Measurements from ENCODE around the gene MAP3K3. TPM values are rescaled to one million over a fixed set of nuclear protein-coding genes. Genes with fewer than 3 reads are reported as not detected.

Gene MAP3K3
- polyA plus RNA-seq, 1 donor from 2014 or later = 16.6 TPM

GRCh38 chr17:63693411-63694113, 71.3 kb downstream of the MAP3K3 start:
- H3K4me2 ChIP-seq (ENCODE audit: low read length) = no peak overlapping the region
- H3F3A ChIP-seq (ENCODE audit: insufficient read depth, low read length, poor library complexity, severe bottlenecking) = no peaks in the 10 kb centered on the region
- H3K9ac ChIP-seq (ENCODE audit: low read length) = no peak overlapping the region
- TF ChIP-seq SMC3 (conservative IDR thresholded peaks at IDR 0.05; ENCODE audit: poor library complexity) (no peak), CTCF (IDR thresholded peaks at IDR 0.05; ENCODE audit: poor library complexity, severe bottlenecking) (no peak), EZH2 (IDR thresholded peaks at IDR 0.05; ENCODE audit: borderline replicate concordance, insufficient read depth, low read length, poor library complexity, severe bottlenecking) (no peak), POLR2AphosphoS5 (IDR thresholded peaks at IDR 0.05) (no peak), EP300 (conservative IDR thresholded peaks at IDR 0.05; ENCODE audit: poor library complexity, severe bottlenecking) (no peak), MXI1 (conservative IDR thresholded peaks at IDR 0.05; ENCODE audit: poor library complexity, severe bottlenecking) (no peak), RAD21 (conservative IDR thresholded peaks at IDR 0.05) (no peak), REST (IDR thresholded peaks at IDR 0.05; ENCODE audit: borderline replicate concordance) (no peak), TAF1 (IDR thresholded peaks at IDR 0.05; ENCODE audit: low read depth) (no peak)
- no peak overlapping the region for H3K4me3 ChIP-seq (ENCODE audit: low read length)
- no peak overlapping the region for H3K27ac ChIP-seq (ENCODE audit: low read length)
- H3K27me3 ChIP-seq (ENCODE audit: insufficient read depth, low read depth, low read length) = no peaks in the 10 kb centered on the region
- H4K20me1 ChIP-seq (ENCODE audit: insufficient read depth) = no peaks in the 10 kb centered on the region
- H2AFZ ChIP-seq (ENCODE audit: low read depth, low read length) = no peak overlapping the region
- no peaks in the 10 kb centered on the region for H3K9me3 ChIP-seq (ENCODE audit: low read length)
- no peaks in the 10 kb centered on the region for H3K9me2 ChIP-seq (ENCODE audit: insufficient read depth, low read length)
- no peaks in the 10 kb centered on the region for H3K36me3 ChIP-seq (ENCODE audit: insufficient read depth, low read length)
- H3K79me2 ChIP-seq (replicated peaks; ENCODE audit: insufficient read depth, low read length) = no peaks in the 10 kb centered on the region

GRCh38 chr17:63694229-63694949, 72.2 kb downstream of the MAP3K3 start:
- no peaks in the 10 kb centered on the region for H3K36me3 ChIP-seq (ENCODE audit: insufficient read depth, low read length)
- no peak overlapping the region for H2AFZ ChIP-seq (ENCODE audit: low read depth, low read length)
- H4K20me1 ChIP-seq (ENCODE audit: insufficient read depth) = no peaks in the 10 kb centered on the region
- H3K27ac ChIP-seq (ENCODE audit: low read length) = no peak overlapping the region
- no peaks in the 10 kb centered on the region for H3K27me3 ChIP-seq (ENCODE audit: insufficient read depth, low read depth, low read length)
- no peak overlapping the region for H3K4me2 ChIP-seq (ENCODE audit: low read length)
- H3K79me2 ChIP-seq (replicated peaks; ENCODE audit: insufficient read depth, low read length) = peaks cover 3% of the 10 kb centered on the region
- H3F3A ChIP-seq (ENCODE audit: insufficient read depth, low read length, poor library complexity, severe bottlenecking) = no peaks in the 10 kb centered on the region
- TF ChIP-seq POLR2AphosphoS5 (IDR thresholded peaks at IDR 0.05) (no peak), MXI1 (conservative IDR thresholded peaks at IDR 0.05; ENCODE audit: poor library complexity, severe bottlenecking) (no peak), CTCF (IDR thresholded peaks at IDR 0.05; ENCODE audit: poor library complexity, severe bottlenecking) (no peak), EZH2 (IDR thresholded peaks at IDR 0.05; ENCODE audit: borderline replicate concordance, insufficient read depth, low read length, poor library complexity, severe bottlenecking) (no peak), SMC3 (conservative IDR thresholded peaks at IDR 0.05; ENCODE audit: poor library complexity) (no peak), REST (IDR thresholded peaks at IDR 0.05; ENCODE audit: borderline replicate concordance) (no peak), TAF1 (IDR thresholded peaks at IDR 0.05; ENCODE audit: low read depth) (no peak)
- no peak overlapping the region for H3K9ac ChIP-seq (ENCODE audit: low read length)
- H3K4me3 ChIP-seq (ENCODE audit: low read length) = no peak overlapping the region
- no peaks in the 10 kb centered on the region for H3K9me3 ChIP-seq (ENCODE audit: low read length)
- H3K9me2 ChIP-seq (ENCODE audit: insufficient read depth, low read length) = no peaks in the 10 kb centered on the region
